ENCODE measurements around the gene CDC42BPA. TPM values are rescaled to one million over a fixed set of nuclear protein-coding genes. Genes with fewer than 3 reads are reported as not detected.

The CDC42BPA gene
- total and polyA plus RNA-seq, 2 of the 13 experiments (the other 11 are each of a cell fraction or from before 2014, with no cell fraction given), result 6.5 to 16.0 TPM

GRCh38 chr1:227356620-227357146 is 38.4 kb upstream of the CDC42BPA start:
- Histone ChIP-seq H3K4me1 (ENCODE audit: insufficient read depth, low read length) (peaks cover 15% of the 10 kb centered on the region), H2AFZ (ENCODE audit: low read length) (no peak overlapping the region), H3K4me2 (ENCODE audit: low read depth, low read length) (peak overlapping the region; percentile 48; the same call in 1 of the 2 replicates), H3K27me3 (ENCODE audit: control insufficient read depth in 1 of 2, insufficient read depth in 2 of 2, low read length in 2 of 2) (peaks cover 0 to 20% of the 10 kb centered on the region in 2 experiments; a peak in 1 of 5 replicates), H4K20me1 (ENCODE audit: insufficient read depth, low read length) (no peaks in the 10 kb centered on the region), H3K9me3 (ENCODE audit: low read length) (no peaks in the 10 kb centered on the region), H3K27ac (ENCODE audit: extremely low read length, insufficient read depth, low read length) (no peak overlapping the region), H3K79me2 (ENCODE audit: insufficient read depth, low read length) (no peaks in the 10 kb centered on the region), H3K9ac (ENCODE audit: insufficient read depth, low read depth, low read length) (no peak overlapping the region), H3K36me3 (replicated peaks in 1 of 2; ENCODE audit: control insufficient read depth in 1 of 2, insufficient read depth in 2 of 2, low read length in 2 of 2) (no peaks in the 10 kb centered on the region), H3K4me3 (replicated peaks in 1 of 3; ENCODE audit: insufficient read depth in 1 of 3, low read depth in 2 of 3, low read length in 3 of 3) (no peak overlapping the region)
- ChIA-PET CTCF (ENCODE audit: low intra/inter-chr PET ratio, low total read pairs) (no interaction called here), POLR2A (no interaction called here)
- TF ChIP-seq ZSCAN20 (CRISPR knock-in tag; IDR thresholded peaks at IDR 0.05; ENCODE audit: borderline replicate concordance) (no peak), ETV5 (CRISPR knock-in tag; IDR thresholded peaks at IDR 0.05; ENCODE audit: borderline replicate concordance) (peak; percentile 38; the same call in 1 of the 2 replicates), NBN (conservative IDR thresholded peaks at IDR 0.05) (no peak), GABPA (IDR thresholded peaks at IDR 0.05; ENCODE audit: low read depth, low read length) (no peak), GABPA (CRISPR knock-in tag; IDR thresholded peaks at IDR 0.05; ENCODE audit: low read depth) (peak; percentile 59; the same call in 1 of the 2 replicates), KDM5B (CRISPR knock-in tag; IDR thresholded peaks at IDR 0.05; ENCODE audit: borderline replicate concordance) (no peak), ZNF672 (CRISPR knock-in tag; IDR thresholded peaks at IDR 0.05) (no peak), TEAD3 (CRISPR knock-in tag; optimal IDR thresholded peaks at IDR 0.05; ENCODE audit: borderline replicate concordance) (peak; percentile 56), FOSL2 (CRISPR knock-in tag; IDR thresholded peaks at IDR 0.05) (peak; percentile 56), GABPB1 (CRISPR knock-in tag; IDR thresholded peaks at IDR 0.05) (peak; percentile 23; the same call in 1 of the 2 replicates), KAT2B (IDR thresholded peaks at IDR 0.05; ENCODE audit: borderline replicate concordance, low read depth, low read length) (no peak)
- intact Hi-C loops (cut with micrococcal nuclease; ENCODE audit: unreplicated experiment), result no loop called here
- peak; percentile 78 for ATAC-seq
- DNase-seq (ENCODE audit: low spot score), result peak; percentile 33
- in situ Hi-C loops (cut with HindIII; ENCODE audit: extremely low pct_ligation_motif_present, low pct_unique_long_range_greater_than_20kb), result no loop called here
- FAIRE-seq, result no peak
- WGBS (ENCODE audit: low lambda C conversion rate), result 47% methylated on average over 6 of the region's 7 CpGs
- no TSS peak for BruUV-seq (replicated peaks)
